Left ventricle myocardium inferior (tissue), 1 donor: ENCODE data around the gene INPP4B. TPM values are rescaled to one million over a fixed set of nuclear protein-coding genes. Genes with fewer than 3 reads are reported as not detected.
A peak's percentile ranks its signal among the peaks of the same experiment; 100 is the strongest.

Experiments used
- DNase-seq: peaks from one replicate; pipeline ENCODE4 v3.0.0-alpha.2; 2020
- H3K27ac ChIP-seq: fragments of 200-600 bp; replicated peaks from 2 replicates; pipeline ENCODE4 v1.8.0; 2021
- H3K27me3 ChIP-seq: fragments of 200-600 bp; 2 replicates; pipeline ENCODE4 v1.8.0; 2021; ENCODE audit warnings: low read depth
- H3K36me3 ChIP-seq: fragments of 200-600 bp; 2 replicates; pipeline ENCODE4 v1.8.0; 2021
- H3K4me1 ChIP-seq: fragments of 200-600 bp; 2 replicates; pipeline ENCODE4 v1.8.0; 2021
- H3K4me3 ChIP-seq: fragments of 200-600 bp; 2 replicates; pipeline ENCODE4 v1.8.0; 2021; ENCODE audit warnings: mild to moderate bottlenecking, moderate library complexity
- H3K9me3 ChIP-seq: fragments of 200-600 bp; replicated peaks from 2 replicates; pipeline ENCODE4 v1.8.0; 2021
- intact Hi-C: fragments of 100-400 bp; cut with micrococcal nuclease; formaldehyde crosslinking; loops from one replicate; pipeline ENCODE4 v1.11.0; 2022
- total RNA-seq: library from RNA; stranded (reverse); fragmentation: NEBNext Ultra II Directional; extraction: Animal tissue kit (Norgen Biotek cat#: 25700); gene quantifications from one replicate; pipeline ENCODE4 v1.2.1, GENCODE V29; 2021
- TF ChIP-seq, protein P1 (sequence below): fragments of 200-600 bp; IDR thresholded peaks from 2 replicates; pipeline ENCODE4 v1.8.0; 2021; ENCODE audit warnings: antibody characterized with exemption, mild to moderate bottlenecking, borderline replicate concordance
- donor health status: DM: no; HTN: yes; CAD: no; lungs with severe emphysema.

INPP4B gene
- total RNA-seq, 1 donor from 2014 or later: 61.1 TPM

DNA sequence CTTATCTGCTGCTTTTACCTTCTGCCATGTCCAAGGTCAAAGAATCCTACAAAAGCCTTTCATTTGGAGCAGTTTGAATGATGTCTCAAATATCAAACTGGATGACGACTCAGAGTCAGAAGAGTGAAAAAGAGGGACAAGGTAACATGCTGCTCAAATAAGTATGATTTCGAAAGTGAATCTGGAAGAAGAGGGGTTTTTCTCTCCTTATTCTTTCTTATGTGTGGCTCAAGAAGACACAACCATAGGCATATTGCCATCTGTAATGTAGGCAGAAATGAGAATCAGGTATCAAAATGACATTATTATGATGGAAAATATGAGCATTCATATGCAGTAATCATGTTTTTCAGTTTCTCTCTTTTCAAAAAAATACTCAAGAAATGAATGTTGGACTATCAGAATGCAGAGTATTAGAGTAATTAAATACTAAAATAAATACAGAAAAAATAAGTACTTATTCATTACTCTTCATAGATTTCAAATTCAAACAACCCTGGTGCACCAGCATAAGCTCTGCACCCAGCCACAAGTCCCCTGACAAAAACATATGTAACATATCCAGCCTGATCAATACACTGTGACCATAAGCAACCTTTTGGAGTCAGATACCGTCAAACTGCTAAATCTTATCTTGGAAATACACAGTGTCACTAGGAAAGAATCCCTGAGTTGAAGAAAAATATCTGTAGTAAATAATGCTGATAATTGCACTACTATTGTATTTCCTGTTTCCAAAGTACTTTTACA is 468.6 kb downstream of the INPP4B start:
- TF ChIP-seq, protein P1, sequence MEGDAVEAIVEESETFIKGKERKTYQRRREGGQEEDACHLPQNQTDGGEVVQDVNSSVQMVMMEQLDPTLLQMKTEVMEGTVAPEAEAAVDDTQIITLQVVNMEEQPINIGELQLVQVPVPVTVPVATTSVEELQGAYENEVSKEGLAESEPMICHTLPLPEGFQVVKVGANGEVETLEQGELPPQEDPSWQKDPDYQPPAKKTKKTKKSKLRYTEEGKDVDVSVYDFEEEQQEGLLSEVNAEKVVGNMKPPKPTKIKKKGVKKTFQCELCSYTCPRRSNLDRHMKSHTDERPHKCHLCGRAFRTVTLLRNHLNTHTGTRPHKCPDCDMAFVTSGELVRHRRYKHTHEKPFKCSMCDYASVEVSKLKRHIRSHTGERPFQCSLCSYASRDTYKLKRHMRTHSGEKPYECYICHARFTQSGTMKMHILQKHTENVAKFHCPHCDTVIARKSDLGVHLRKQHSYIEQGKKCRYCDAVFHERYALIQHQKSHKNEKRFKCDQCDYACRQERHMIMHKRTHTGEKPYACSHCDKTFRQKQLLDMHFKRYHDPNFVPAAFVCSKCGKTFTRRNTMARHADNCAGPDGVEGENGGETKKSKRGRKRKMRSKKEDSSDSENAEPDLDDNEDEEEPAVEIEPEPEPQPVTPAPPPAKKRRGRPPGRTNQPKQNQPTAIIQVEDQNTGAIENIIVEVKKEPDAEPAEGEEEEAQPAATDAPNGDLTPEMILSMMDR: no peak
- Histone ChIP-seq H3K9me3 (no peaks in the 10 kb centered on the region), H3K27ac (peak overlapping the region; percentile 57), H3K4me3 (no peak overlapping the region), H3K27me3 (no peaks in the 10 kb centered on the region), H3K36me3 (no peaks in the 10 kb centered on the region), H3K4me1 (peaks cover 75% of the 10 kb centered on the region)
- intact Hi-C loops: no loop called here
- DNase-seq: no peak

DNA sequence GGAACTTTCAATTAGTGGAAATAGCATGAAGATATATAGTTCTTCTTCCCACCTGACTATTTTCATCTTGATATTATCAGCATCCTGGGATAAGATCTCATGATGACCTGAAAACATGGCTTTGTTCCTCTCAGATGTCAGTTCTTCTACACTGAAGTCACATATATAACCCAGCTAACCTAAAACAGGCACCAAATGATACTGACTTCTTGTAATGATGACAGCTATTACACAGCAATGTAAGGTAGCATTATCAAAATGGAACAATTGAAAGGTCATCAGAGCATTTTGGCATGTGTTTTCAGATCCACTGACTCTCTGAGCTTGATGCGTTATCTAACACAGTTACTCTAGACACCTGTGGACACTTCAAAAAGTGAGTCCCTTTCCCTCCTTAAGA is 469.9 kb downstream of the INPP4B start:
- H3K36me3 ChIP-seq: no peaks in the 10 kb centered on the region
- peaks cover 1% of the 10 kb centered on the region for H3K9me3 ChIP-seq
- H3K4me3 ChIP-seq: no peak overlapping the region
- H3K4me1 ChIP-seq: peaks cover 80% of the 10 kb centered on the region
- H3K27me3 ChIP-seq: no peaks in the 10 kb centered on the region
- DNase-seq: no peak
- intact Hi-C loops: no loop called here
- peak overlapping the region; percentile 5 for H3K27ac ChIP-seq
- TF ChIP-seq, protein P1: no peak

DNA sequence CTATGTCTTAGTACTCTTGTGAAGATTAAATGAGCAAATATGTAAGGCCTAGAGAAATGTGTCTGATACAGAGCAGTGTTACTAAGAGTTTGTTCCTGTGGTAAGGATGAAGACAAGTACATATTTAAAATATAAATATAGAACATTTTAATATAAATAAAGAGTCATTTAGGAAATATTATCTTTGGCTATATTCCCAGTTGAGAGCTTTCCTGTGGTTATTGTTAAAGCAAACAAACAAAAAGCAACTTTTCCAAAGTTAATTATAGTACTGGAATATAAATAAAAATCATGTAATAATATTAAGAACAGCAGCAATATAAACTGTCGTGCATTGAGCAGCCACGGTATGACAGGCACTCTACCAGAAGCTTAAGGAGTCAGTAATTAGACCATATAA is 472.5 kb downstream of the INPP4B start:
- TF ChIP-seq, protein P1: no peak
- Histone ChIP-seq H3K4me1 (peaks cover 61% of the 10 kb centered on the region), H3K27me3 (no peaks in the 10 kb centered on the region), H3K36me3 (peaks cover 3% of the 10 kb centered on the region), H3K27ac (peak overlapping the region; percentile 31), H3K4me3 (no peak overlapping the region), H3K9me3 (peaks cover 8% of the 10 kb centered on the region)
- no peak for DNase-seq
- intact Hi-C loops: no loop called here

DNA sequence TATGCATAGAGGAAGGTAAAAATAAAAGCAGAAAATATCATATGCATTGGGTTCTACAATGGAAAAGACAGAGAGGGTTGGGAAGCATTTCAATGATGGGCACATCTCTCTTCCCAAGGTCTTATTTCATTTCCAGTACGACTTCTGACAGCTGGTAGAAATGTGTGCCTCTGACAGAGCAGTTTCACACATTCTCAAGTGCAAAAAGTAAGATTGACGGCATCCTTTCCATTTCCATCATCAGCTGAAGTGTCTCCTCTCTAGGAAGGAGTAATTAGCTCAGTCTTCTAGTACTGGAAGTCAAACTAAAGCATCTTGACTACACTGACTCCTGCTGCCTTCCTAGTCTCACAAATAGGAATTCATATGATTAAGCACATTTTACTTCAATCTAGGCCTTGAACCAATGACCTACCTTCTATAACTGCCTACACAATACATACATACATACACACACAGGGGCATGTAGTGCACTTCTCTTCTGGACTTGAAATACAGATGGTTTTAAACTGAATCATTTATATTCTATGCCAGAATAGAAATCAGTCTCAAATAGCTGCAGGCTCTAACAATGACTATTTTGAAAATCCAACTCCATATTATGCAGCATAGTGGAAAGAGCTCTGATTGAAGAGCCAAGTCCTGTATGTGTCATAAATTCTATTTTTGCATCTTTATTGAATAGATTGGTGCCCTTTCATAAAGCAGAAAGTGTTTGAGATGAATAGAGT is 473.4 kb downstream of the INPP4B start:
- no peak for DNase-seq
- peak overlapping the region; percentile 31 for H3K27ac ChIP-seq
- H3K36me3 ChIP-seq: peaks cover 3% of the 10 kb centered on the region
- no peaks in the 10 kb centered on the region for H3K27me3 ChIP-seq
- TF ChIP-seq, protein P1: no peak
- intact Hi-C loops: no loop called here
- H3K4me1 ChIP-seq: peaks cover 61% of the 10 kb centered on the region
- H3K9me3 ChIP-seq: peaks cover 8% of the 10 kb centered on the region
- H3K4me3 ChIP-seq: no peak overlapping the region

DNA sequence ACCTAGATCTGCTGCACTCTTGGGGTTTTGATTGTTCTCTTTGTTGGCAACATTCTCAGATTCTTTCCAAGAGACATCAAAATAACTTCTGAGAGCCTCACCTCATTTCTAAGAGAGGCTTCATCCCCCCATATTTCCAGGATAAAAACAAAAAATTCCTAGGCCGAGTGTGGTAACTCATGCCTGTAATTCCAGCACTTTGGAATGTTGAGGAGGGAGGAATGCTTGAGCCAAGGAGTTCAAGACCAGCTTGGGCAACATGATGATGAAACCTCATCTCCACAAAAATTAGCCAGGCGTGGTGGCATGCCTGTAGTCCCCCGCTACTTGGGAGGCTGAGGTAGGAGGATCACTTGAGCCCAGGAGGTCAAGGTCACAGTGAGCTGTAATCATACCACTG is 477.0 kb downstream of the INPP4B start:
- peaks cover 3% of the 10 kb centered on the region for H3K36me3 ChIP-seq
- no peak overlapping the region for H3K4me3 ChIP-seq
- DNase-seq: no peak
- no peaks in the 10 kb centered on the region for H3K27me3 ChIP-seq
- no peak overlapping the region for H3K27ac ChIP-seq
- TF ChIP-seq, protein P1: no peak
- H3K9me3 ChIP-seq: peaks cover 8% of the 10 kb centered on the region
- intact Hi-C loops: no loop called here
- peaks cover 44% of the 10 kb centered on the region for H3K4me1 ChIP-seq
